Body of pancreas (tissue), 4 donors: ENCODE data around the gene CCNL1.

Experiments used
- CTCF ChIP-seq, 7 experiments: fragments of 450-650 bp in 4 of 7; fragments of 200-600 bp in 3 of 7; sonication (generic) in 3 of 7; IDR thresholded peaks; one replicate each; pipeline ENCODE4 v1.5.1; 2016 to 2019; ENCODE audit warnings: antibody characterized with exemption in 7 of 7
- POLR2A ChIP-seq, 3 donors: fragments of 450-650 bp; IDR thresholded peaks; one replicate each; pipeline ENCODE4 v1.6.1; 2016; ENCODE audit warnings: antibody characterized with exemption in 3 of 3, mild to moderate bottlenecking in 2 of 3

DNA sequence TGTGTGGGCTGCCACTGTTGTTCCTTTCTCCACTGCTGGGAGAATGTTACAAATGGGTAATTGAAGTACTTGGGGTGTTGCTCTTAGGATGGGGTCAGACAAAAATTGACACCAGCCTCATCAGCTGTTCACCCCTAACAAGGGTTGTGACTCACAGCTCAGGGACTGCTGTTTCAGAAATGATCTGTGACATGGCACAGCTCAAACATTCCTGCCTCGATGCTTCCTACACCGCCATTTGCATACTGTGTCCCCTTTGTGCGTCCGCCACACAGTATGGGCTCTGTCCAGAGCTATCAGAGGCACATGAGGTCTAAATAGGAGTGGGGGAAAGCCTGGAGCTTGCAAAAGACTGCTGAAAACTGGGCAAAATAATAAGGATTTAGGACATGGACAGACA lies 43.9 kb downstream of the CCNL1 start:
- no peak for TF ChIP-seq CTCF (IDR thresholded peaks at IDR 0.05)
- no peak for TF ChIP-seq POLR2A (IDR thresholded peaks at IDR 0.05)
